ENCODE measurements around the gene NTN1.

Gene NTN1

GRCh38 chr17:9131371-9131770 lies 110.1 kb downstream of the NTN1 start:
- no peak for TF ChIP-seq CTCF (IDR thresholded peaks at IDR 0.05; ENCODE audit: low read length, missing control alignments)
- no peak overlapping the region for H3K4me3 ChIP-seq (replicated peaks; ENCODE audit: low read depth, low read length)
- DNase-seq (ENCODE audit: low read depth) = no peak

GRCh38 chr17:9132291-9132690 lies 111.0 kb downstream of the NTN1 start:
- no peak for DNase-seq (ENCODE audit: low read depth)
- H3K4me3 ChIP-seq (replicated peaks; ENCODE audit: low read depth, low read length) = no peak overlapping the region
- TF ChIP-seq CTCF (IDR thresholded peaks at IDR 0.05; ENCODE audit: low read length, missing control alignments) = no peak

- no peak overlapping the region for H3K4me3 ChIP-seq (replicated peaks; ENCODE audit: low read depth, low read length)
- no peak for TF ChIP-seq CTCF (IDR thresholded peaks at IDR 0.05; ENCODE audit: low read length, missing control alignments)
- no peak for DNase-seq (ENCODE audit: low read depth)
Measured at GRCh38 chr17:9132944-9133610, 111.8 kb downstream of the NTN1 start.

- no peak for TF ChIP-seq CTCF (IDR thresholded peaks at IDR 0.05; ENCODE audit: low read length, missing control alignments)
- H3K4me3 ChIP-seq (replicated peaks; ENCODE audit: low read depth, low read length) = no peak overlapping the region
- DNase-seq (ENCODE audit: low read depth) = no peak
Measured at GRCh38 chr17:9138161-9138717, 116.9 kb downstream of the NTN1 start.

GRCh38 chr17:9139695-9140094 lies 118.4 kb downstream of the NTN1 start:
- DNase-seq (ENCODE audit: low read depth) = no peak
- no peak overlapping the region for H3K4me3 ChIP-seq (replicated peaks; ENCODE audit: low read depth, low read length)
- TF ChIP-seq CTCF (IDR thresholded peaks at IDR 0.05; ENCODE audit: low read length, missing control alignments) = no peak

GRCh38 chr17:9140550-9141424 lies 119.5 kb downstream of the NTN1 start:
- H3K4me3 ChIP-seq (replicated peaks; ENCODE audit: low read depth, low read length) = no peak overlapping the region
- no peak for TF ChIP-seq CTCF (IDR thresholded peaks at IDR 0.05; ENCODE audit: low read length, missing control alignments)
- DNase-seq (ENCODE audit: low read depth) = no peak

Data from fibroblast of pulmonary artery (primary cell).